RWPE2 (cell line): Measurements from ENCODE around the gene KLF17.
"Not testable (repeated sequence)": the region's sequence is repeated elsewhere in the genome, so short reads cannot be mapped to it uniquely, and the experiment has no call there.

Source experiments
- ATAC-seq: fragments of 200-7000 bp; cut with Tn5 transposase; 3 replicates; pipeline ENCODE4 v1.9.1; 2021; ENCODE audit warnings: low read depth
- DNase-seq: peaks from one replicate; pipeline ENCODE4 v3.0.0-alpha.2; 2020; ENCODE audit warnings: low spot score
- H3K27ac ChIP-seq: fragments of 450-650 bp; 2 replicates; pipeline ENCODE4 v1.5.1; 2017; ENCODE audit warnings: mild to moderate bottlenecking; ENCODE audit not compliant: poor library complexity, severe bottlenecking
- H3K27me3 ChIP-seq: fragments of 250-450 bp; sonication (Bioruptor Pico); 2 replicates; pipeline ENCODE4 v1.5.1; 2021; ENCODE audit warnings: mild to moderate bottlenecking, moderate library complexity; ENCODE audit not compliant: insufficient read depth, poor library complexity, severe bottlenecking
- H3K36me3 ChIP-seq: fragments of 250-450 bp; sonication (Bioruptor Pico); 2 replicates; pipeline ENCODE4 v1.5.1; 2020; ENCODE audit warnings: low read depth, mild to moderate bottlenecking, moderate library complexity
- H3K4me1 ChIP-seq: fragments of 250-450 bp; sonication (Bioruptor Pico); 2 replicates; pipeline ENCODE4 v1.5.1; 2021; ENCODE audit warnings: mild to moderate bottlenecking, moderate library complexity; ENCODE audit not compliant: insufficient read depth, poor library complexity, severe bottlenecking
- H3K4me3 ChIP-seq: fragments of 250-450 bp; sonication (Bioruptor Pico); 2 replicates; pipeline ENCODE4 v1.5.1; 2021; ENCODE audit warnings: mild to moderate bottlenecking, moderate library complexity; ENCODE audit not compliant: severe bottlenecking
- H3K9me3 ChIP-seq: fragments of 250-450 bp; sonication (Bioruptor Pico); 2 replicates; pipeline ENCODE4 v1.5.1; 2021; ENCODE audit warnings: mild to moderate bottlenecking, moderate library complexity; ENCODE audit not compliant: severe bottlenecking
- CTCF ChIP-seq: fragments of 450-650 bp; IDR thresholded peaks from one replicate; pipeline ENCODE4 v1.5.1; 2017; ENCODE audit warnings: mild to moderate bottlenecking, moderate library complexity; ENCODE audit not compliant: poor library complexity, severe bottlenecking

KLF17 gene

GRCh38 chr1:44113095-44113609 is 5.5 kb upstream of the KLF17 start:
- DNase-seq (no peak), ATAC-seq (no peak)
- Histone ChIP-seq H3K36me3 (no peaks in the 10 kb centered on the region), H3K4me3 (no peak overlapping the region), H3K9me3 (no peaks in the 10 kb centered on the region), H3K27ac (no peak overlapping the region), H3K4me1 (no peaks in the 10 kb centered on the region), H3K27me3 (no peaks in the 10 kb centered on the region)
- TF ChIP-seq CTCF: no peak

GRCh38 chr1:44114098-44114497 is 4.5 kb upstream of the KLF17 start:
- DNase-seq (no peak), ATAC-seq (no peak)
- TF ChIP-seq CTCF: no peak
- H3K27ac ChIP-seq: no peak overlapping the region
- no peaks in the 10 kb centered on the region for H3K4me1 ChIP-seq
- no peaks in the 10 kb centered on the region for H3K36me3 ChIP-seq
- no peaks in the 10 kb centered on the region for H3K27me3 ChIP-seq
- H3K9me3 ChIP-seq: no peaks in the 10 kb centered on the region
- no peak overlapping the region for H3K4me3 ChIP-seq

- H3K4me1 ChIP-seq, H3K27ac ChIP-seq, DNase-seq, H3K27me3 ChIP-seq, H3K9me3 ChIP-seq, H3K36me3 ChIP-seq, ATAC-seq, H3K4me3 ChIP-seq: not testable (repeated sequence)
Measured at GRCh38 chr1:44117272-44117671, 1.3 kb upstream of the KLF17 start.

GRCh38 chr1:44119525-44119924 is 904 bp downstream of the KLF17 start:
- no peaks in the 10 kb centered on the region for H3K4me1 ChIP-seq
- no peak overlapping the region for H3K27ac ChIP-seq
- H3K27me3 ChIP-seq: no peaks in the 10 kb centered on the region
- TF ChIP-seq CTCF: no peak
- no peaks in the 10 kb centered on the region for H3K9me3 ChIP-seq
- ATAC-seq (no peak), DNase-seq (no peak)
- no peaks in the 10 kb centered on the region for H3K36me3 ChIP-seq
- H3K4me3 ChIP-seq: no peak overlapping the region

GRCh38 chr1:44120398-44120949 is 1.9 kb downstream of the KLF17 start:
- Histone ChIP-seq H3K27ac (no peak overlapping the region), H3K36me3 (no peaks in the 10 kb centered on the region), H3K4me3 (no peak overlapping the region), H3K4me1 (no peaks in the 10 kb centered on the region), H3K27me3 (no peaks in the 10 kb centered on the region), H3K9me3 (no peaks in the 10 kb centered on the region)
- ATAC-seq (no peak), DNase-seq (no peak)
- TF ChIP-seq CTCF: no peak
